ENCODE measurements around the gene PPP1CB. TPM values are rescaled to one million over a fixed set of nuclear protein-coding genes. Genes with fewer than 3 reads are reported as not detected.
A peak's percentile ranks its signal among the peaks of the same experiment; 100 is the strongest.

Gene PPP1CB
- total and polyA plus RNA-seq, 10 of the 15 experiments (the other 5 are each of a cell fraction or from before 2014, with no cell fraction given): 37.5 to 176 (median 84.9) TPM

GRCh38 chr2:28751956-28752630 lies 463 bp downstream of the PPP1CB start (continued):
- TF ChIP-seq NKRF (conservative IDR thresholded peaks at IDR 0.05): peak; percentile 33; the same call in 1 of the 2 replicates
- peak; percentile 37; the same call in 1 of the 2 replicates for TF ChIP-seq TAF1 (IDR thresholded peaks at IDR 0.05; ENCODE audit: borderline replicate concordance, low read depth, low read length)
- TF ChIP-seq PBX3 (IDR thresholded peaks at IDR 0.05; ENCODE audit: insufficient replicate concordance, low read depth, low read length): no peak
- TF ChIP-seq TBL1XR1 (IDR thresholded peaks at IDR 0.05; ENCODE audit: low read depth, low read length): no peak
- no peak for TF ChIP-seq MTA2 (IDR thresholded peaks at IDR 0.05; ENCODE audit: low read depth)
- TF ChIP-seq RB1 (IDR thresholded peaks at IDR 0.05; ENCODE audit: borderline replicate concordance): peak; percentile 24; the same call in 1 of the 2 replicates
- peak; percentile 96 for TF ChIP-seq YY1 (IDR thresholded peaks at IDR 0.05; ENCODE audit: low read depth, low read length)
- TF ChIP-seq ELK1 (IDR thresholded peaks at IDR 0.05; ENCODE audit: low read depth, low read length): no peak
- no peak for TF ChIP-seq CEBPB (IDR thresholded peaks at IDR 0.05; ENCODE audit: borderline replicate concordance in 1 of 2, low read depth in 2 of 2, low read length in 2 of 2)
- TF ChIP-seq SMARCA5 (IDR thresholded peaks at IDR 0.05): no peak
- no peak for TF ChIP-seq RAD51 (IDR thresholded peaks at IDR 0.05)
- no peak for TF ChIP-seq RAD21 (IDR thresholded peaks at IDR 0.05; ENCODE audit: insufficient read depth, low read depth, low read length)

Data from GM12878 (cell line).